GM12891 (cell line): Measurements from ENCODE around the gene CCSER1.

Source experiments
- POLR2A ChIP-seq: IDR thresholded peaks from 2 replicates; pipeline ENCODE4 v1.6.1; 2011; ENCODE audit warnings: low read depth, low read length, control low read depth
- POLR2AphosphoS5 ChIP-seq: IDR thresholded peaks from 2 replicates; pipeline ENCODE4 v1.6.1; 2011; ENCODE audit warnings: low read depth, low read length, control low read depth

DNA sequence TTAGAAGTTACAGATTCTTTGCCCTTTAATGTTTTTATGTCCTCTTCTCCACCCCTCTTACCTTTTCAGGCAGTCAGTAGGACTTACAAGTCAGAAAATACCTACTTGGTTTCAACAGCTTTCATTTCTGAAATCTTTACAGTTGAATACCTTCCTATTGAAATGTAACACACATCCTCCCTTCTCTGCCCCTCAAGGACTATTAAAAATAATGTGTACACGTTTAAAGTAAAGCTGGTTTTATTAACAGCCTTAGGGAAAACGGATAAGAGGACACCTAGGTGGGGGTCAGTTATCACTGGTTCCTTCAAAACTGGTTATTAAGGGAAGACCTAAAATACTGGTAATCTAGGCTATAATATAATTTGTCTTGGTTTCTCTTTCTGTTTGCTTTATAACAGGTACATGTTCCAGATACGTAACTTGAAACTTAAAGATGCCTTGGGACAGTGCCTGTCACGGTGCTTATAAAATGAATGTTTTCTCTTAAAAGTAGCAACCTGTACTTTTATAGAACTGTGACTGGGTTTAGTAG lies 1.8 kb downstream of the CCSER1 start:
- TF ChIP-seq POLR2A: no peak
- TF ChIP-seq POLR2AphosphoS5: no peak
